ENCODE data around the gene HNRNPUL2. TPM values are rescaled to one million over a fixed set of nuclear protein-coding genes. Genes with fewer than 3 reads are reported as not detected.

The HNRNPUL2 gene
- total and polyA plus RNA-seq, 2 donors (not counting 1 experiment from before 2014, with no cell fraction given) = 14.6 to 70.4 TPM

DNA sequence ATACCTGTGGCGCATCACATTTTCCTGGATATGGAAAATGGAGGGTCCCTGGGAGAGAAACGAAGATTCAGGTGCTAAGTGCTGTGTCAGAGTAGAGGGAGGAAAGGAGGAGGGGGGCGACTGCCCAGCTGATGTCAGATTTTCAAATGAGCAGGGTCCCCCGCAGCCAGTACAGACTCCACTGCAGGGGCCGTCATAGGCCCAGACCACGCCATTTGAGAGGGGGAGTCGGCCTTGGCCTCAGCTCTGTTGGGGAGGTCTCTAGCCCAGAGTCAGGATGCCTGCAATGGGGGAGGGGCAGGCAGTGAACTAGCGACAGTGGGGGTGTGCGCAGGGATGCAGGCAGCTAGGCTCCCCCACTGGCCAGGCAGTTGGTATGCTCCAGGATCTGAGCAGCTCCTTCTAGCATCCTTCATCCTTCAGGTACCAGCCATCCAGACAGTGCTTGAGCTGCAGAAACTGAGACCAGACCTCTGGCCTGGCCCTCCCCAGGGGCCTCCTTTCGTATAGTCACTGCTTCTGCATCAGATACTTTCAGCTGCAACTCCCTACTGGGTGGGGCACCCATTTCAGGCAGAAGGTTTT lies 19.9 kb downstream of the HNRNPUL2 start, which contains the start of the genes BSCL2 and GNG3:
Gene BSCL2 (minus strand): TSS at position 148 of the 585 bp plus-strand sequence. CDS start 229 bp downstream, outside the sequence.
Gene GNG3 (plus strand): TSS at position 400 of the 585 bp plus-strand sequence. CDS start 620 bp downstream, outside the sequence.
- POLR2A ChIA-PET = interaction anchor here (0.6 to 6.5 kb wide), 8 partner anchors 20 to 174 kb away, joined by 3 to 66 read pairs (median 7); partner anchors contain the start of genes B3GAT3, C11orf98, CSKMT and HNRNPUL2
- peaks cover 0 to 18% of the 10 kb centered on the region in 2 experiments for H3K36me3 ChIP-seq (replicated peaks in 1 of 2; ENCODE audit: control extremely low read depth in 1 of 2, control insufficient read depth in 1 of 2, extremely low read depth in 1 of 2, insufficient read depth in 2 of 2, low read length in 1 of 2)
- no peaks in the 10 kb centered on the region for H4K20me1 ChIP-seq (ENCODE audit: control insufficient read depth, insufficient read depth, low read length, poor library complexity, severe bottlenecking)
- intact Hi-C loops (cut with micrococcal nuclease) = loop anchor here (2.0 to 5.0 kb wide), 4 partner anchors 115 to 173 kb away; partner anchors contain the start of genes EEF1G, SLC3A2 and TUT1
- no peak for ATAC-seq (ENCODE audit: low read depth)
- H2AFZ ChIP-seq (ENCODE audit: insufficient read depth, low read depth, low read length, poor library complexity, severe bottlenecking) = peak within 1 kb of the TSS; percentile 99
- H3K4me1 ChIP-seq (ENCODE audit: control insufficient read depth in 2 of 2, insufficient read depth in 2 of 2, low read length in 2 of 2) = peaks cover 39 to 52% of the 10 kb centered on the region in 2 donors
- Mint-ChIP-seq H3K9me3 (ENCODE audit: insufficient read depth) (no peaks in the 10 kb centered on the region), H3K4me3 (peak within 1 kb of the TSS; percentile 92), H3K4me1 (peaks cover 55% of the 10 kb centered on the region), H3K27ac (peak within 1 kb of the TSS; percentile 95), H3K27me3 (no peaks in the 10 kb centered on the region)
- no peaks in the 10 kb centered on the region for H3K27me3 ChIP-seq (replicated peaks in 1 of 4; ENCODE audit: control extremely low read depth in 1 of 4, control insufficient read depth in 3 of 4, insufficient read depth in 4 of 4, low read length in 3 of 4)
- no peak for TF ChIP-seq EZH2 (IDR thresholded peaks at IDR 0.05; ENCODE audit: borderline replicate concordance, insufficient read depth, low read depth, low read length, poor library complexity, severe bottlenecking)
- TF ChIP-seq, protein P1, sequence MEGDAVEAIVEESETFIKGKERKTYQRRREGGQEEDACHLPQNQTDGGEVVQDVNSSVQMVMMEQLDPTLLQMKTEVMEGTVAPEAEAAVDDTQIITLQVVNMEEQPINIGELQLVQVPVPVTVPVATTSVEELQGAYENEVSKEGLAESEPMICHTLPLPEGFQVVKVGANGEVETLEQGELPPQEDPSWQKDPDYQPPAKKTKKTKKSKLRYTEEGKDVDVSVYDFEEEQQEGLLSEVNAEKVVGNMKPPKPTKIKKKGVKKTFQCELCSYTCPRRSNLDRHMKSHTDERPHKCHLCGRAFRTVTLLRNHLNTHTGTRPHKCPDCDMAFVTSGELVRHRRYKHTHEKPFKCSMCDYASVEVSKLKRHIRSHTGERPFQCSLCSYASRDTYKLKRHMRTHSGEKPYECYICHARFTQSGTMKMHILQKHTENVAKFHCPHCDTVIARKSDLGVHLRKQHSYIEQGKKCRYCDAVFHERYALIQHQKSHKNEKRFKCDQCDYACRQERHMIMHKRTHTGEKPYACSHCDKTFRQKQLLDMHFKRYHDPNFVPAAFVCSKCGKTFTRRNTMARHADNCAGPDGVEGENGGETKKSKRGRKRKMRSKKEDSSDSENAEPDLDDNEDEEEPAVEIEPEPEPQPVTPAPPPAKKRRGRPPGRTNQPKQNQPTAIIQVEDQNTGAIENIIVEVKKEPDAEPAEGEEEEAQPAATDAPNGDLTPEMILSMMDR (IDR thresholded peaks at IDR 0.05) = no peak
- peak within 1 kb of the TSS; percentile 39 to 91 (median 69) for H3K4me3 ChIP-seq (ENCODE audit: control extremely low read depth in 1 of 5, extremely low read depth in 1 of 5, insufficient read depth in 1 of 5, low read depth in 2 of 5, low read length in 4 of 5)
- DNase-seq = peak; percentile 52
- peaks cover 25% of the 10 kb centered on the region for H3K79me2 ChIP-seq (ENCODE audit: control insufficient read depth, insufficient read depth, low read length)
- H3K4me2 ChIP-seq (replicated peaks; ENCODE audit: low read depth, low read length, poor library complexity, severe bottlenecking) = peak within 1 kb of the TSS; percentile 95
- peak within 1 kb of the TSS; percentile 90 to 93 for H3K27ac ChIP-seq (ENCODE audit: low read length in 2 of 2)
- CTCF ChIA-PET = interaction anchor here (0.7 to 3.3 kb wide), 8 partner anchors 10 to 174 kb away, joined by 3 to 13 read pairs (median 4); partner anchors contain the start of genes HNRNPUL2, SLC3A2 and TTC9C
- 93% methylated on average over 9 of the region's 10 CpGs for WGBS (ENCODE audit: insufficient coverage)
- H3K9me3 ChIP-seq (ENCODE audit: control extremely low read depth in 1 of 3, control insufficient read depth in 2 of 3, insufficient read depth in 1 of 3, low read length in 2 of 3) = no peaks in the 10 kb centered on the region
- peak within 1 kb of the TSS; percentile 89 for H3K9ac ChIP-seq (ENCODE audit: low read length)

Data from B cell (primary cell).